RCC 7860 (cell line): ENCODE measurements around the gene RSPO1.

Experiments used
- DNase-seq: peaks from one replicate; pipeline ENCODE4 v3.0.0-alpha.2; 2015; ENCODE audit warnings: low spot score
- FAIRE-seq: peaks from 2 replicates; lab custom pipeline; 2012; peaks lifted over from hg19 to GRCh38; lab: Jason Lieb, UNC

The RSPO1 gene

GRCh38 chr1:37657620-37658412, 23.1 kb upstream of the RSPO1 start:
- no peak for FAIRE-seq
- DNase-seq: no peak

DNA sequence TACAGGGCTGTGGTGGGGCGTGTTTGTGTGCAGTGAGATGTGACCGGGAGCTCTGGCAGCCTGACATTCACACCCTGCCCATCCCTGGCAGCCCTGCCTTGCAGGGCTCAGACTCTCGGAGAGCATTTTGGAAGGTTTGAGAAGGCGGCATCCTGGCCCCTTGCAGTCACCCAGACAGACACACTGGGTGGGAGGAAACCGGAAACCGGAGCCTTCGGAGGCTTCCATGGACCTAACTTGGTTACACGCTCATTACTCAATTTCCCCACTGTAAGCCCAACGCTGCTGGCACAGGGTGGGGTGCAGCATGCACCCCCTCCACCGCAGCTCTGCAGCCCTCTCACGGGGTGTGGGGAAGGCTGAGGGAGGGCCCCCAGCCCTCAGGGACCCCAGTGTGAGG, 22.2 kb upstream of the RSPO1 start:
- FAIRE-seq: no peak
- no peak for DNase-seq

GRCh38 chr1:37656026-37656425, 21.3 kb upstream of the RSPO1 start:
- FAIRE-seq: no peak
- no peak for DNase-seq

DNA sequence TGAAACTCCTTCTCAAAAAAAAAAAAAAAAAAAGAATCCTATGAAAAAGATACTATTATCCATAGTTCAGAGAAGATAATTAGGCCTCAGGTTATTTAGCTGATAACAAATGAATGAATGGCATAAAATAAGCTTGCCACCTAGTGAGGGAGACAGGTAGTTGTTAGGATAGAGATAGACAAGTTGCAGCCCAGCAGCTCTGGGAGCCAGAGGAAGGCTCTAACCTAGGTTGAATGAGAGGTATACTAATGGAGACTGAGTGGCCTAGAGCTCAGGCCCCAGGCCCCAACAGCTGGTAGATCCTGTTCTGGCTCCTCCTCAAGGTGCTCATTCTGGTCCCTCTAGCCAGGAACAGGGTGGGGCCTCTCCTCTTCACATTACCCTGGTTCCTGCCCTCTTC, 20.6 kb upstream of the RSPO1 start:
- DNase-seq (no peak), FAIRE-seq (no peak)

- DNase-seq: no peak
- no peak for FAIRE-seq
Observed at GRCh38 chr1:37653906-37654305, 19.2 kb upstream of the RSPO1 start.

DNA sequence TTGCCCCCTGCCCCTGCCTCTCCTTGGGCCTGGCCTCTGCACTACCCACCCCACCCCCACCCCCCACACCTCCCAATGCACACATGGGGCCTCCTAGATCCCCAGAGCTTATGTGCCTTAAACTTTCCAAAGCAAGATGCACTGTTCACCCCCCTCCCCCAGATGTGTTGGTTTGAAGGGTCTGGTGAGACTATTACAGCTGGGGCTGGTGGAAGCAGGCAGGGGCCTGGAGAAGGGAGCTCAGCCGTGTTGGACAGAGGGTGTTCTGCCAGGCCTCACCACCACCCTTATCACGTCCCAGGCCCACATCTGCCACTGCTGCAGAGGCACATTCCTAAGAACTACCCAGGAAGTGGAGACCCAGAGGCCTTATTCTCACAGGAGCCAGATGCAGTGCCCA, 18.3 kb upstream of the RSPO1 start:
- no peak for DNase-seq
- FAIRE-seq: no peak

- no peak for FAIRE-seq
- no peak for DNase-seq
Observed at GRCh38 chr1:37651803-37652202, 17.1 kb upstream of the RSPO1 start.

GRCh38 chr1:37650721-37651120, 16.0 kb upstream of the RSPO1 start:
- FAIRE-seq (no peak), DNase-seq (no peak)

GRCh38 chr1:37650173-37650572, 15.5 kb upstream of the RSPO1 start:
- no peak for DNase-seq
- no peak for FAIRE-seq

DNA sequence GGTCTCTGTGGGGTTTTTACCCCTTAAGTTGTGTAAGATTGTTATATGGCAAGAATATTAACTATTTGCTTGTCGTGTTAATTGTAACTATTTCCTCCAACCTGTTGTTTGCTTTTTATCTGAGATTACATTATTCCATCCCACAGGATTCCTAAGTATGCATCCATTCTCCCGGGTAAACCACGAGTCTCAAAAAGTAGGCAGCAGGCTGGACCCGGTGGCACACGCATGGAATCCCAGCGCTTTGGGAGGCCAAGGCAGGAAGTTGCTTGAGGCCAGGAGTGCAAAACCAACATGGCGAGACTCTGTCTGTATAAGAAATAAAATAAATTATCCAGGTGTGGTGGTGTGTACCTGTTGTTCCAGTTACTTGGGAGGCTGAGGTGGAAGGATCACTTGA, 12.6 kb upstream of the RSPO1 start:
- no peak for FAIRE-seq

GRCh38 chr1:37641059-37641458, 6.4 kb upstream of the RSPO1 start:
- DNase-seq: no peak
- no peak for FAIRE-seq

More for the DNA sequence above, 12.6 kb upstream of the RSPO1 start:
- DNase-seq: no peak

DNA sequence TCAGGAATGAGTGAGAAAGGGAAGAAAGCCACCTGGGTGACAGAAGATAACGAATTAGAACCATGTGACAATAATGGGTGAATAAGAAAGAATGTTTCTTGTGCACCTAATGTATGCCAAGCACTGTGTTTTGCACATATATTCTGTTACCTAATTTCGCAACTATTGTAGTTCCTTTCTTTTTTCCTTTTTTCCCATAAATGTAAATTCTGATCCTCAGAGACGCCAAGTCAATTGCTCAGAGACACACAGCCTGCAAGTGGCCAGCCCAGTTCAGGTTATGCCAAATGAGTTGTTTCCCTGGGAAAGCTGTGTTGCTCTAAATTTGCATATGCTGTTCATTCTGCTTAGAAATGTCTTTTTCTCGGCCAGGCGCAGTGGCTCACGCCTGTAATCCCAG, 1.7 kb upstream of the RSPO1 start:
- DNase-seq (no peak), FAIRE-seq (no peak)

DNA sequence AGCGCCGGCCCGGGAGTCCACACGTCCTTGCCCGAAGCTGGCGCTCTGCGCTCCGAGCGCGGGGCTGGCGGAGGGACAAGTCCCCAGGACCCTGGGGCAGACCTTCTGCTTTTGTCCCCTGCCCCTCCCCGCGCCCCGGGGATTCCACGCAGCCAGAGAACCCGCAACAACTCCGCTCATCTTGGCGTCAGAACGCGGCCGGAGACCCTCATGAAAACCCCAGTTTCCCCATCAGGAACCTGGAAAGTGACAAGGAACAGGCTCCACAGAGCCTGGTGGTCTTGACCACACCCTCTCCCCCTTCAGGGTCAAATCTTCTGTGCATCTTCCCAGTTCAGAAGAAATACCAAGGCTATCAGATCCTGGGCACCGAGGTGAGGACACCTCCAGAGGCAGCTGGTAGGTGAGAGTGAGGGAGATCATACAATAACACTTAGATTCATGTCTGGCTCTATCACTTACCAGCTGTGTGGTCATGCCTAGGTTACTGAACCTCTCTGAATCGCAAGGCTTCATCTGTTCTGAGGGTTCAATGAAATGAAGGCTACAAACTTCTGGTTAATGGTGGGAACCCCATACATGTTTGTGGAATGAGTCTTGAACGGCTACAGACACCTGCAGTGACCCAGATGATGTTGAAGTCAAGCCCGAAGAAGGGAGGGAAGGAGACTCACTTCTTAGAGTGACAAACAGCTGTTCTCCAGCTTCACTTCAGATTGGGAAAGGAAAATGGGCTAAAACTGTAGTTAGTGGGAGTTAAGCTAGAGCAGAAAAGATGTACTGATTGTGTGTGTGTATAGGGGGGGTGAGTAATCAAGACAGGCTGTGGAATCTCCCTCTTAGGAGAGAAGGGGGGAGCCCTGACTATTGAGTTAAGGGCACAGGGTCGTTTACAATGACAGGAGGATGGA, 555 bp upstream of the RSPO1 start:
- FAIRE-seq (no peak), DNase-seq (no peak)

GRCh38 chr1:37633938-37634243, 801 bp downstream of the RSPO1 start:
- FAIRE-seq: no peak

GRCh38 chr1:37633040-37633937, 1.4 kb downstream of the RSPO1 start:
- FAIRE-seq (no peak), DNase-seq (no peak)

More at GRCh38 chr1:37633938-37634243, 801 bp downstream of the RSPO1 start:
- DNase-seq: no peak

DNA sequence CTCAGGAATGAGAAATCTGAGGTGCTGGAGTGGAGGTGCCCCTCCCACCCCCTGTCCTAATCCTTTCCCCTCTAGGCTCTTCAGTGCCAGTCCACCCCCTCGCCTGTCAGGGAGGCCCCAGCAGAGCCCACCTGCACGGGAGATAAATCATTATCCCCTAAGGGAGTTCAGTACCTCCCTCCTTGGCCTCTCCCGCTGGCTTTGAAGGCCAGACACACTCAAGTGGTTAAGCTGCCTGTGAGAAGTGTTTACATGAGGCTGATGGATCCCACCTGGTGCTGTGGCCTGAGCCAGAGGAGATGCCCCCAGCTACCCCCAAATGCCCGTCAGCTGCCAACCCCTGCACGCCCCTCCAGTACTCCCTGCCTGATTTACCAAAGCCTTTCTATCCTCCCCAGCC, 3.7 kb downstream of the RSPO1 start:
- FAIRE-seq: no peak
- DNase-seq: no peak

DNA sequence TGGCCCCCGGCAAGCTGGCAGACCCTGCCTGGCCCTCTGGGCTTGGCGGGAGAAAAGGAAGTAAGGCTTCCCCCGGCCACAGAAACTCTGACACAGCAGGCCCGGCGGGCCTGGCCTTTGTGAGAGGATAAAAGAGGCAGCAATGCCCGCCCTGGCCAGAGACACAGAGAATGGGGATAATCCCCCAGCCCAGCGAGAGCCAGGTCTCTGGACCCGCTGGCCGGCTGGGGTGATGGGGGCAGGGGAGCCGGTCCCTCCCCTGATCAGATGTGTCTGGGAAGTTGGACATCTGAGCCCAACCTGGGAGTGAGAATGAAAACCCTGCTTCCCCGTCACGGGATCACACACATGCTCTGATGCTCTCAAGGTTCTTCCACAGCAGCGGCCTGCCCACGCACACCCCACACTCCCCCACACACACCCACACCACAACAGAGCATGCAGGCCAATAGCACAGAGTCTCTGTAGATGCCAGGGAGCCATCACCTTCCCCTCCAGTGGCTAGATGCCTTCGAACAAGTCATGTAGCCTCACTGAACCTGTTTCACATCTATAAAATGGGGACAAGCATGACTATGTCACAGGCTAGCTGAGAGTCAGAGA, 4.2 kb downstream of the RSPO1 start:
- no peak for FAIRE-seq
- no peak for DNase-seq

DNA sequence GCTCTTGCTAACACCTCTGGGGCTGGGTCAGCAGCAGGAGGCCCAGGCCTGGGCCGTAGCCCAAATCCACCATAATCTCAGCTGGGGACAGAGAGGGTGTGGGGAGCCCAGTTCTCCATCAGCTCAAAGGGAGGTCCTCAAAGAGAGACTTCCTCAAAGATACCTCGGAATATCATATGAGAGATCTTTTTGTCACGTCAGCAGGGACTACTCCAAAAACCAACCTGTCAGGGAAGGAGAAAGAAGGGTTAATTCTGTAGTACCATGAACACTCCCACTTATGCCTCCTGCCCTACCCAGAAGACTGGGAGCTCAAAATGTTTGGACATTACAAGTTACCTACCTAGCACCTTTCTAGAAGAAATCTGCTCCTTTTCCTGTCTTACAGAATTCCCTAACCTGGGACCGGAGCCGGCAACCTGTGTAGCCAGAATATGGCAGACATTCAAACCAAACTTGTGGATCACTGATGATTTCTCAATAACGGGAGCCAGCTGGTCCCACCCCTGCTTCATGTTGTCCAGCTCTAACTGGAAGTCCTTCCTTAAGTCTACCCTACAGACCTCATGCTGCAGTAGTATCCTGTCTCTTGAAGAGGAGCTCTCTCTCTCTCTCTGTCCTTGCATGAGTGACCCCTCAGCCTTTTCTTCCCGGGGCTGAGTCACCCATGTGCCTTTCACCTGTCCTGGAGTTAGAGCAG, 4.8 kb downstream of the RSPO1 start:
- FAIRE-seq (no peak), DNase-seq (no peak)

- no peak for FAIRE-seq
- no peak for DNase-seq
Observed at GRCh38 chr1:37629008-37629407, 5.7 kb downstream of the RSPO1 start.

GRCh38 chr1:37628026-37628556, 6.6 kb downstream of the RSPO1 start:
- FAIRE-seq: no peak
- DNase-seq: no peak
